ENCODE results near the gene SPEM2.
"Not testable (repeated sequence)": the region's sequence is repeated elsewhere in the genome, so short reads cannot be mapped to it uniquely, and the experiment has no call there.

Gene SPEM2

DNA sequence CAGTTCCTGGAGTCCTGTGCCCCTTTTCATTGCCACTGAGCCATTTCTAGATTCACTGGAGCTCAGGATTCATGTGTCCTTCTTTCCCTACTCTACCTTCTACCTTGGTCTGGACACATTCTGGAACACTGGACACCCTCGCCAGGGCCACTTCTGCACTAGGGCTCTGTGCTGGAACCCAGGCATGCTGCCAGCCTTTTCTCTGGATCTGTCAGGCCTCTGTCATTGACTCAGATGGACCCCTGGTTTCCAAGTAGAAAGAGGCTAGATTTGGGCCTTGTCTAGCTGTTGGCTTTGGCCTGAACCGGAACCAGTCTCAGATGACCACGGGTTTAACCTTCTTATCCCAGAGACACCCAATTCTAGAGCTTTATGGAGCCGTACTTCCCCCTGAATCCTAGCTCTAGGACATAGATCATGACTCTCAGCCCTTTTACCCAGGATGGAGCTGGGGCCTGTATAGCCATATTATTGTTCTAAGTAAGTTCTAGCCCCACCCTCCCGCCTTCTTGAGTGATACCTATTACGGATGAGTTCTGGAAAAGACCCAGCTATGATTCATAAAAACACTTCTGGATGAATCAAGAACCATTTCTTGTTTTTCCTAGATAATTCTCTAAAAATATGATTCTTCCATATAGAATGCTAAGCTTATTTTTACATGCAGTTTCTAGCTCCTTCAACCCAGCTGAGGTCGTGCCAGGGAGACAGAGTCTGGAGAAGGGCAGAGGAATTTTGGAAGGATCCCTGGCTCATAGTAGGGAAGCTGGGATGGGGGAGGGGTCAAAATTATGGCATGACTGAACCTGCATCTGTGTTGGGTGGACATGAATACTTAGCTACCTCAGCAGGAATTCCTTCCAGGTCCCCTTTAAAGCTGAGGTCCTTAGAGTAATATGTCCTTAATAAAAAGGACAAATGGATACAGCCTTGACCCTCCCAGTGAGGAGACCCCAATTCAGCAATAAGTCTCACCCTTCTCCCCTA, 18.4 kb downstream of the SPEM2 start:
- DNase-seq = no peak

DNA sequence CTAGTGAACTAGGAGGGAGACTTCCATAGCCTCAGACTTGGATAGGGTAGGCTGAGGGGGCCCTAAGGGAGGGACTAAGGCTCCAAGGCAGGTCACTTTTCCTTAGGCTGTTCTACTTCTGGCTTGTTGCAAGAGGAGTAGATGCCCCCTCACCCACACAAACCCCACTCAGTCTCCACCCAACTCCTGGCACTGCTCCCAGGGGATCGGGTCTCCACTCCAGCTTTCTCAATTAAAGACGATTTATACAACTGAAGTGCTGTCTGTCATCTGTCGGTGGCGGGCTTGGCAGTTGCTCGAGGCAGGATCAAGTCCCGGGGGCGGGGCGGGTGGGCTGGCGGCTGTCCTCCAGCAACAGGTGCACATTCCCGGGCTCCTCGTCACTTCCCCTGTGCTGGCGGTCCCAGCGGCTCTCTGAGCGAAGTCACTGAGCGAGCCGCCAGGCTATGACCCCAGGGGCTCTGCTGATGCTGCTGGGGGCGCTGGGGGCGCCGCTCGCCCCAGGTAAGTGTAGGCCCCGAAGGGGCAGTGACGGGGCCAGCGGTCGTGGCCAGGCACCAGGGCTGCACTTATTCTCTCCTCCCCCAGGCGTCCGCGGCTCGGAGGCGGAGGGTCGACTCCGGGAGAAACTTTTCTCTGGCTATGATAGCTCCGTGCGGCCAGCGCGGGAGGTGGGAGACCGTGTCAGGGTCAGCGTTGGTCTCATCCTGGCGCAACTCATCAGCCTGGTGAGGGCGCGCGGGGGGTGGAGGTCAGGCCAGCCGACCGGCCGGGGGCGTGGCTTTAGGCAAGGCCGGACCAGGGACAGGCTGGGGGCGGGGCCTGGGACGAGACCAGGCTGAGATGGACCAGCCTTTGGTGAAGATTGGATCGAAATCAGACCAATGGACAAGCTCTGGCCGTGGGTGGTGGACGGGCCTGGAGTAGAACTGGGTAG, 19.5 kb downstream of the SPEM2 start, which contains the start of gene CHRNB1:
Gene CHRNB1, plus strand, starts transcription at position 380 of the 937 bp plus-strand sequence. Its CDS starts 67 bp downstream, at position 447.
- DNase-seq = no peak

DNA sequence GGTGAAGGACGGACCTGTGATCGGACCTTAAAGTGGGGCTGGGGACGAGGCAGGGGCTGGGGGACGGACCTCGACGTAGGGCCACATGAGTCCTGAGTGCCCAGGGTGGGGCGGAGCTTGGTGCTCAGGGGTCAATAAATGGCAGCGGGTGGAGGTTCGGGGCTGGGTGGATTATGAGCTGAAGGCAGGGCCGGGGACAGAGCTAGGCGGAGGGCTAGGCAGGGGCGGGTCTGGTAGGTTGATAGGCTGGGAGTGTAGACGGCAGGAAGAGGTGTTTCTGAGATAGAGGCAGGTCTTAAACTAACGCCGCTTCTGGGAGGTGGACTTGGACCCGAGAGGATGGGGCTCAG, 20.2 kb downstream of the SPEM2 start:
- no peak for DNase-seq

DNA sequence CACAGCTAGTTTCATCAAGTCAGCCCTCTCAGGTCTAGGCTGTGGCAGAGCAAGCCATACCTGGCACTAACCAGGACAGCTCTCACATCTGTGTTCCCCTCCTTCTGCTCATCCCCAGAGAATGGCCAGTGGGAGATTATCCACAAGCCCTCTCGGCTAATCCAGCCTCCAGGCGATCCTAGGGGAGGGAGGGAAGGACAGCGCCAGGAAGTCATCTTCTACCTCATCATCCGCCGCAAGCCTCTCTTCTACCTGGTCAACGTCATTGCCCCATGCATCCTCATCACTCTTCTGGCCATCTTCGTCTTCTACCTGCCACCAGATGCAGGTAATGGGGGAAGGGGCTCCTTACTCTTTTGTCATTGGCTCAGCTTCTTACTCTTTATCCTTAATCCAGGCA, 23.0 kb downstream of the SPEM2 start:
- no peak for DNase-seq

DNA sequence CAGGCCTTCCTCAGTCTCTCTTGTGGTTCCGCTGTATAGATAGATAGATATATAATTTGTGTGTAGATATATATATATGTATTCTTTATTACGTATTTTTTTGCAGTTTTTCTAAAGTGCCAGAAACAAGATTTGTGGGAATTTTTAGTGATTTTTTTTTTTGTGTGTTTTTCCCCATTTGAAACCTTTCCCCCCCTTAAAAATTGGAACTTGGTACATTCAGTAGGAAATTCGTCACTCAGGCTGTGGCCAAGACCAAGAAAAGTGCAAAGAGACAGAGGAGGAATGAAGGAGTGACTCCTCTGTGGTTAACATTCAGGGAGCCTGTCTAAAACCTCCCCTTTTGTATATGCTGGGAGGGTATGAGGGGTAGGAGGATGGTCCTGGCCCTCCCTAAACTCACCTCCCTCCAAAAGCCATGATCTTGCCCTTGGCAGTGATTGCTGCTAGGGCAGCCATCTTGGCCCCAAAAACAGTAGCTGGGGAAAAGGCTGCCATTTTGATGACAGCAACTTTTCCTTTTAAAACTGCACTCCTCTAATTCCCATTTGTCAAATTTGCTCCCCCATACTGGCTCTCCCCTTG, 34.6 kb downstream of the SPEM2 start:
- no peak for DNase-seq

DNA sequence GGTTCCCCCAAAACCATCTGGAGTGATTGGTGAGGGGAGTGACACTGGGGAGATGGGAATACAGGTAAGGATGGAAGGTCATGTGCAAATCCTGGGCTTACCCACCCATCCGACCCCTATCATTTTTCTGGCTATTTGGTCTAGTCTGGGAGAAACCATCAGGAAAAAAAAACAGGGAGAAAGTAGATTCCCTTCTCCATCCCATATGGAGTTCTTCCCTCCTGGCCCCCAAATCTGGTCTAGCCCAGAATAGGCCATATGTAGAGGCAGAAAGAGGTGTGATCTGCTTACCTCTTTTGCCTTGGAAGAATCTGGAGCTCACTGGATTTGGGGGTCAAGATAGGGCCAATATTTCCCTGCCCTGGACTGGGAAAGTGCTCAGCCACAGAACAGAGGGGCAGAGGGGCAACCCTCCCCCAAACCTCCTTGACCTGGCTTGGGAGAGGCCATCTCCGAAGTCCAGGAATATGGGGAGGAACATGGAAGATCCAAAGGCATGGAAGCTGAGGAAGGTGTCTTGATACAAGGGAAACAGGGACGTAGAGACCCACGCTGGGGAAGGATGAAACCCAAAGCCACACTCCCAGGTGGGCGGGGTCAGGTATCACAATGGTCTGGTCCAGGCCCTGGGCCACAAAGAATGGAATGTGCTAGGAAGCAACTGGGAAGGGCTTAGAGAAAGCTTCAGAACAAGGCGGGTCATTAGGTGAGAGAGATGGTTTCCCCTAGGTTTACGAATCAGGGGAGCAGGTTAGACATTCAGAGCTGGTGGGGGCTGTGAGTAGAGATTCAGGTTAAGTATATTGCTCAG, 35.6 kb downstream of the SPEM2 start:
- no peak for DNase-seq

DNA sequence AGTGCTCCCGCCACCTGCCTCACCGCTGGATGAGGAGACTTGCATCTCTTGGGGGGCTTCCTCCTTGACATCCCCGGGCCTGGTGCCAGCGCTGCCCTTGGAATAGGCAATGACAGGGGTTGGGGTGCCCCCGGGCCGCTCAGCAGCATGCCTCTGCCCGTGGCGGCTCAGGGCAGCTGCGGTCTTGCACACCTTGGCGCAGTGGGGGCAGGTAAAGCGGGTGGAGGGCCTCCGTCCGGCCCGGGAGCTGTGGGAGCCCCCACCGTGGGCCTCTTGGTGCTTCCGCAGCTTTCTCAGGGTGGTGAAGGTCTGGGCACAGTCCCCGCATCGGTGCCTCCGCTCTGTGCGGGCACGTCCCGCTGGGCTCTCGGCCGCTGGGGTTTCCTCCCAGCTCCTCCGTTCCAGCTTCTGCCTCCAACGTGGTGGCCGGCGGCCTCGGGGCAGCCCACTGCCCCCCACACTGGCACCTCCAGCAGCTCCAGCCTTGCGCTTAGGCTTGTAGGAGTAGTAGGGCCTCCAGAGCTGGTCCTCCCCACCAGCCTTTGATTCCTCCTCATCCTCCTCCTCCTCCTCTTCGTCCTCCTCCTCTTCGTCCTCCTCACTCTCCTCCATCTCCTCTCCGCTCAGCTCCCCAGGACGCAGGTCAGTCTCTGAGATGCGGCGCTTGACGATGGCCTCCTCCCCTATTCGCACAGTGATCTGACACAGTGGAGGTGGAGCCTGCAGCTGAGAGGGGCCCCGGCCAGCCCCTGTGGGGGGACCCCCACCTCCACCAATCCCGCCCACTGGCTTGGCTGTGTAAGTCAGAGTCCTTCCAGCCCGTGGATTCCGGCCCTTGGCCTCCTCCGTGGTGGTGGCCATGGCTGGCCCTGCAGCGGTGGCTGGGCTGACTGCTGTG, 37.3 kb downstream of the SPEM2 start:
- DNase-seq = no peak

DNA sequence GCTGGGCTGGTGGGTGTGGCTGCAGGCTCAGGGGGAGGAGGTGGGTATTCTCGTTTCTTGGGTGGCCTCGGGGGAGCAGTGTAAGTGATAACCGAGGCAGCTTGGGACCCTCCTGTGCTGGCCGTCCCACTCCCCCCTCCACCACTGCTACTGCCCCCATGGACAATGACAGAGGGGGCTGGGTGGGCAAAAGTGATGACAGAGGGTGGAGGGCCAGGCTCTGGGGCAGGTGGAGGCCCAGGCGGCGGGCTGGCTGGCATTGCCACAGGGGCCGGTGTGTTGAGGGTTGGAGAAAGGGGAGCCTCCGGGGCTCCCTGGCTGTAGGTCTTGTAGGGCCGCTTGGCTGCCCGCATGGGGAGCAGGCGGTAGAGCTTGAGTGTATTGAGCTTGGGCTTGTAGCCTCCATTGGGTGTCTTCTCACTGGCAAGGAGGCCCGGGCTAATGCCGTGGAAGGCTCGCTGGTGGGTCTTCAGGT, 38.0 kb downstream of the SPEM2 start:
- DNase-seq = no peak

DNA sequence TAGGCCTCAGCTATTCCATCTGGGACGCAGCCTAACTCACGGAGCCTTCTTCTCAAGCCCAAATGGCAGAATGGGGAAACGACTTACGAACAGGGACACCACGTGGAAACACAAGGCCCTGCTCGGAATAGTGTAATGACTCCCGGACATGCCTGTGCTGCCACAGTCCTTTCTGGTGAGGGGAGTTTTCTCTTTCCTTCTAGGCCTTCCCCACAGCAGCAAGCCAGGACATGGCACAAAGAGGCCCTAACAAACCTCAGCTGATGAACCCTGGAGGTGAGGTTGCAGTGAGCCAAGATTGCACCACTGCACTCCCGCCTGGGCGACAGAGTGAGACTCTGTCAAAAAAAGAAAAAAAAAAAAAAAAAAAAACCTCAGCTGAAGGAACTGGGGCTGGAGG, 38.7 kb downstream of the SPEM2 start:
- DNase-seq = no peak

DNA sequence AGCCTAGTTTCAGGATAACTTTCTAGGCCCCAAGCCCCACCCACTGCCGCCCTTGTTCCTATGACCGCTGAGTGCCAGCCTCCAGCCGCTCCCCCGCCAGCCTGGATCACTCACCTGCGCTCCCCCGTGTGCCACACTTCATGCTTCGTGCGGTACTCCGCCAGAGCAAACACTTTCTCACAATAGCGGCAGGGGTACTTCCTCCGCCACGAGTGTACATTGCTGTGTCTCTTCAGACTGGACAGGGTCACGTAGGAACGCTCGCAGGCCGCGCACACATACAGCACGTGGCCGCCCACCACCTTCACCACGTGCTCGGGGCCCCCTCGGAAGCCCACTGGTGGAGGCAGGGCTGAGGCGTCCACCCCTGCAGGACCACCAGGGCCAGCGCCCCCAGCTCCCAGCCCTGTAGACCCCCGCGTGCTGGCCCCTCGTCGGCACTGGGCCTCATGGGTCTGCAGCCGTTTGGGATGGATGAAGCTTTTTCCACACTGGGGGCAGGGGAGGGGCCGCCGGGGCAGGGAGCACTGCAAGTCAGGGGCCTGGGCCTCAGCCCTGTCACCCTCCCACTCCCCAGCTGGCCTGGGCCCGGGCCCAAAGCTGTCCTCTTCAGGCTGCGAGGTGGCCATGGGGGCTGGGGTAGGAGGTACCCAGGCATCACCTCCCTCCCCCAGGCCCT, 40.3 kb downstream of the SPEM2 start:
- no peak for DNase-seq

DNA sequence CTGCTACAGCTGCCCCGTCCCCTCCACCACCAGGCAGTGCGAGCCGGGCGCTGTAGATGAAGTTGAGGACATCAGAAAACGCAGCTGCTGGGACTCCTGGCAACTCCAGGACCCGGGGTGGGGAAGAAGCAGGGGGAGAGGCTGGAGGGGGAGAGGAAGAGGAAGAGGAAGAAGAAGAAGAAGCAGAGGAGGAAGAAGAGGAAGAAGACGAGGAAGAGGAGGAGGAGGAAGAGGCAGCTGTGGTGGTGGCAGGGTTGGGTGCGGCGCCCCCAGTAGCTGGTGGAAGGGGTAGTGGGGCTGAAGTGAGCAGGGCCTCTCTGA, 40.9 kb downstream of the SPEM2 start:
- DNase-seq = no peak

DNA sequence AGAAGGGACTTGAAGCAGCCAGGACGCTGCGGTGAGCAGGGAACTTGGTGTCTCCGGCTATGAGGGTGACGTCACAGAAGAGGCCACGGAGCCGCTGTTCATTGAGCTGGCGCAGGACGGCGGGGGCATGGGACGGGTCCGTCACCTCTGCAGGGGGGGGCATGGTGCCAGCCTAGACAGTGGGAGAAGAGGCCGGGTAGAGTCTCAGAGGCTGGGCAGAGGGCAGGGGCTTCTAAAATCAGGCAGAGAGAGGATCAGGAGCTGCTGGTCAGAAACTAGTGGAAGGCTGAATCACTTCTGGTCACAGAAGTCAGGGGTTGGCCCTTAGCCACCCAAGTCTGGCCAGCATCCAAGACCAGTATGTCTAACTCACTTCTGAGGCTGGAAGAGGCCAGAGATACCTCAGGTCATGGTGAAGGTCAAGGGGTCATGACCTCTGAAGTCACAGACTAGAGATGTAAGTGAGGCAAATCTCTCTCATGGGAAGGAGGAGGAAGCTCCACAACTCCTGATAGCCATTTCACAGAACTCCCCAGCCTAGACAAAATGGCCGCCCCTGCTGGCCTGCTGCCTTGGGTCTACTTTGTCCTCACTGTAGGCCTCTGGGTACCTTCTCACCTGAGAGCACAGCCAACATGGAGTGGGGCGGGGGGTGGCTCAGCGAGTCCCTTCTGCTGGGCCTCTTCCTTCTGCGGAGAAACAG, 41.4 kb downstream of the SPEM2 start:
- peak; percentile 6 to 9 for DNase-seq

DNA sequence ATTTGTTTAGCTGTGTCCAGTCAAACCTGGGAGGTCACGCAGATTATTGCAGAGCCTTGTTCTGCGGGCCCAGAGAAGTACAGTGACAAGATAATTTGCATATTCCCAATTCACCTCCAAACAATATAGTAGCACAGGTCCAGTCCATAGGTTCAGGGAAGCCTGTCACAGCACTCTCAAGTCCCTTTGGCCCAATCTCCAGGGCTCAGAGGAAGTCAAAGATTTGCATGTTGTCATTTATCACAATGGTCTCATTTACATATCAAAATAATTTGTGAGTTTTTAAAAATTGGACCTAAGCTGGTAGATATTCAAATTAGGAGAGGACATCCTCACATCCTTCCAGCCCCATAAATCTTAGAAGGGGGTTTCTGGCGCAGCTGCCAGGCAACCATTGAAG, 42.1 kb downstream of the SPEM2 start:
- no peak for DNase-seq

DNA sequence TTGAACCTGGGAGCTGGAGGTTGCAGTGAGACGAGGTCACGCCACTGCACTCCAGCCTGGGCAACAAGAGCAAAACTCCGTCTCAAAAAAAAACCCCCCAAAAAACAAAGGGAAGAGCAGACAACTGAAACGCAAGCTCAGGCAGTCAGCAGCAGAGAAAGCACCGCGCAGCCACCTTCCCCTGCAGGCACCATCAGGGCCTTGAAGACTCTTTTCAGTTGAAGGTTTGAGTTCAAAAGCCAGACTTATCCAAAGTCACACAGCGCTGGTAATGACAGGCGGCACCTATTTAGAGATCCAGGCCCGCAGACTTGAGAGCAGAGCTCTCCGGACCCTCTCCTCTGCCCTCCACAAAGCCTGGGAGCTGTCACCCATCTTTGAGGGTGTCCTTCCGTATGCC, 42.9 kb downstream of the SPEM2 start:
- no peak for DNase-seq

DNA sequence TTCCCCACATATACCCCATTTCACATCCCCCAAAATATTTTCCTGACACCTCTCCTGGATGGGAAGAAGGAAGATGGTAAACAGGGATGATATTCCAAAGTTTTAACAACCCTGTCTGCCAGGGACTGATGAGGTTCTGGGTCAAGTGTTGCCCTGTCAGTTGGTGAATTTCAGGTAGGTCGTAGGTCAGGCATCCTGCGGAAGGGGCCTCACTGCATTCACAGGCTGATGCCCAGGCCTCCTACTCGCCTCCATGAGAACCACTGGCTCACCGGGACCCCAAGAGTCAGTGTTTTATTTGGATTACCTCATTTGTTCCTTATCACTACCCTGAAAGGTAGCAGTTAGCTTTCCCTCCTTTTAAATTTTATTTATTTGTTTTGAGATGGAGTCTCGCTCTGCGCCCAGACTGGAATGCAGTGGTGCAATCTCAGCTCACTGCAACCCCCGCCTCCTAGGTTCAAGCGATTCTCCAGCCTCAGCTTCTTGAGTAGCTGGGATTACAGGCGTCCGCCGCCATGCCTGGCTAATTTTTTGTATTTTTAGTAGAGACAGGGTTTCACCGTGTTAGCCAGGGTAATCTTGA, 43.5 kb downstream of the SPEM2 start:
- DNase-seq = no peak

DNA sequence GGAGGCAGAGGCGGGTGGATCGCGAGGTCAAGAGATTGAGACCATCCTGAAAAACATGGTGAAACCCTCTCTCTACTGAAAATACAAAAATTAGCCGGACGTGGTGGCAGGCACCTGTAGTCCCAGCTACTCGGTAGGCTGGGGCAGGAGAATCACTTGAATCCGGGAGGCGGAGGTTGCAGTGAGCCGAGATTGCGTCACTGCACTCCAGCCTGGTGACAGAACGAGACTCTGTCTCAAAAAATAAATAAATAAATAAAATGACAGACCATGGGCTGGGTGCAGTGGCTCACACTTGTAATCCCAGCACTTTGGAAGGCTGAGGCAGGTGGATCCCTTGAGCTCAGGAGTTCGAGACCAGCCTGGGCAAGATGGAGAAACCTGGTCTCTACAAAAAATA, 44.4 kb downstream of the SPEM2 start:
- DNase-seq = not testable (repeated sequence)

DNA sequence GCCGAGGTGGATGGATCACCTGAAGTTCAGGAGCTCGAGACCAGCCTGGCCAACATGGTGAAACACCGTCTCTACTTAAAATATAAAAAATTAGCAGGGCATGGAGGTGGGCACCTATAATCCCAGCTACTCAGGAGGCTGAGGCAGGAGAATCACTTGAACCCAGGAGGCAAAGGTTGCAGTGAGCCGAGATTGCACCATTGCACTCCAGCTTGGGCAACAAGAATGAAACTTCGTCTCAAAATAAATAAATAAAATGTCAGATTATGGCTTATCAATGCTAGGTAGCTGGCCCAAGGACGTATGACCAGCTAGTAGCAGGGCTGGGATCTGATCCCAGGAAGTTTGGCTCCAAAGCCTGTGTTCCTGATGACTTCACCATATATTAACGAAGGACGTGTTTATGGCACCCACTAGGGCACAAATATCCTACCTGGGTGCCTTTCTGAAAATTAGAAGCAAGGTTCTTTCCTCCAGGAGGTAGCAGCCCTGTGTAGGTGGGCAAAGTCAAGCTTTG, 45.1 kb downstream of the SPEM2 start:
- not testable (repeated sequence) for DNase-seq

DNA sequence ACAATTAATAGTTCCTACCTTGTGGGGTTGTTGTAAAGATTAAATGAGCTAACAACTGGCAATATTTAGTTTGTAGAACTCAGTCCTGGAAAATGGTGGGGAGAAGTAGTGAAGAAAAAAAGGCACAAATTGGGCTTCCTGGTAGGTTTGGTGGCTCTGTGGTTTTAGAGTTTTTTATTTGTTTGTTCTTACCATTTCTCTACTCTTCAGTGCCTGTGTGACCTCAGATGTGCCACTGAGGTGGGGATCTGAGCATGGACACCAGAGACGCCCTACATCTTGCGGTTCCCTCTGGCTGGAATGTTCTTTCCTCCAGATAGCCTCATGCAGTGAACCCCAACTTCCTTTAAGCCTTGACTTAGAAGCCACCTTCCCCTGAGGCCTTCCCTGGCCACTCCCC, 46.3 kb downstream of the SPEM2 start:
- DNase-seq = no peak

DNA sequence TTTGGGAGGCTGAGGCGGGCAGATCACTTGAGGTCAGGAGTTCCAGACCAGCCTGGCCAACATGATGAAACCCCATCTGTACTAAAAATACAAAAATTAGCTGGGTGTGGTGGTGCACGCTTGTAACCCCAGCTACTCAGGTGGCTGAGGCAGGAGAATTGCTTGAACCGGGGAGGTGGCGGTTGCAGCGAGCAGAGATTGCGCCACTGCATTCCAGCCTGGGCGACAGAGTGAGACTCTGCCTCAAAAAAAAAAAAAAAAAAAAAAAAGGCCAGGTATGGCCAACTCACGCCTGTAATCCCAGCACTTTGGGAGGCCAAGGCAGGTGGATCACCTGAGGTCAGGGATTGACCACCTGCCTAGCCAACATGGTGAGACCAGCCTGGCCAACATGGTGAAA, 49.4 kb downstream of the SPEM2 start:
- not testable (repeated sequence) for DNase-seq
